ENCODE data around the gene FBLN1. TPM values are rescaled to one million over a fixed set of nuclear protein-coding genes. Genes with fewer than 3 reads are reported as not detected.

FBLN1 gene
- total RNA-seq, 1 experiment from 2014 or later = 23.4 TPM

GRCh38 chr22:45510376-45511232 lies 7.9 kb downstream of the FBLN1 start:
- no peak overlapping the region for H3K9ac ChIP-seq (ENCODE audit: low read length)
- no peaks in the 10 kb centered on the region for H3K4me1 ChIP-seq (ENCODE audit: control insufficient read depth in 1 of 2, insufficient read depth in 2 of 2, low read length in 2 of 2)
- H3K9me2 ChIP-seq (ENCODE audit: insufficient read depth) = no peaks in the 10 kb centered on the region
- no TSS peak for BruUV-seq (replicated peaks)
- DNase-seq (ENCODE audit: low read depth, low spot score) (no peak), ATAC-seq (no peak)
- no peaks in the 10 kb centered on the region for H4K20me1 ChIP-seq (ENCODE audit: insufficient read depth)
- POLR2A ChIA-PET = no interaction called here
- TF ChIP-seq FOSL1 (IDR thresholded peaks at IDR 0.05; ENCODE audit: low read depth) (no peak), EZH2phosphoT487 (IDR thresholded peaks at IDR 0.05; ENCODE audit: borderline replicate concordance) (no peak), ATF3 (IDR thresholded peaks at IDR 0.05) (no peak), SRF (IDR thresholded peaks at IDR 0.05; ENCODE audit: low read depth) (no peak), POLR2AphosphoS5 (IDR thresholded peaks at IDR 0.05; ENCODE audit: low read depth, low read length) (no peak), CTCF (IDR thresholded peaks at IDR 0.05 in 2 of 3, conservative IDR thresholded peaks at IDR 0.05 in 1 of 3; ENCODE audit: borderline replicate concordance in 1 of 3, insufficient read depth in 1 of 3, low read depth in 2 of 3, low read length in 2 of 3) (no peak), CEBPB (IDR thresholded peaks at IDR 0.05; ENCODE audit: low read depth) (no peak), RAD21 (IDR thresholded peaks at IDR 0.05; ENCODE audit: low read depth) (no peak), ZFX (IDR thresholded peaks at IDR 0.05) (no peak), ELF1 (IDR thresholded peaks at IDR 0.05; ENCODE audit: borderline replicate concordance, low read depth) (no peak), ZBTB33 (IDR thresholded peaks at IDR 0.05; ENCODE audit: extremely low read depth, insufficient replicate concordance, low read length) (no peak), SIN3A (IDR thresholded peaks at IDR 0.05; ENCODE audit: low read depth) (no peak), EGR1 (IDR thresholded peaks at IDR 0.05; ENCODE audit: low read depth) (no peak)
- CTCF ChIA-PET = no interaction called here
- H3K9me3 ChIP-seq (ENCODE audit: control insufficient read depth in 1 of 2, insufficient read depth in 1 of 2, low read depth in 1 of 2, low read length in 2 of 2) = no peaks in the 10 kb centered on the region
- no peaks in the 10 kb centered on the region for H3K36me3 ChIP-seq (ENCODE audit: control insufficient read depth in 1 of 2, insufficient read depth in 2 of 2, low read length in 2 of 2)
- H3K4me2 ChIP-seq (ENCODE audit: low read length) = no peak overlapping the region
- no peak overlapping the region for H3K27ac ChIP-seq (ENCODE audit: low read depth, low read length)
- intact Hi-C loops (cut with micrococcal nuclease) = no loop called here
- H2AFZ ChIP-seq (ENCODE audit: low read depth, low read length, poor library complexity, severe bottlenecking) = no peak overlapping the region
- no peak overlapping the region for H3K4me3 ChIP-seq (replicated peaks in 1 of 2; ENCODE audit: low read depth in 1 of 2, low read length in 2 of 2)
- RAD21 ChIA-PET (ENCODE audit: low non-redundant PET in 1 of 2, low total read pairs in 2 of 2, uncharacterized antibody in 2 of 2, unreplicated experiment in 2 of 2) = no interaction called here
- no peaks in the 10 kb centered on the region for H3K79me2 ChIP-seq (ENCODE audit: insufficient read depth, low read length)
- no peaks in the 10 kb centered on the region for H3K27me3 ChIP-seq (ENCODE audit: insufficient read depth, low read length)

Measured in HCT116 (cell line).